H1 (cell line): Measurements from ENCODE around the gene TAPT1.

Experiments
- CBX5 ChIP-seq: fragments of 300-800, 300-1000 bp; sonication (generic); IDR thresholded peaks from 2 replicates; pipeline ENCODE4 v1.7.1; 2016; ENCODE audit warnings: antibody characterized with exemption, low read length, low read depth
- CHD2 ChIP-seq: IDR thresholded peaks from 2 replicates; pipeline ENCODE4 v1.6.1; 2012; ENCODE audit warnings: low read length, improper control_type of control experiment
- NRF1 ChIP-seq: IDR thresholded peaks from 2 replicates; pipeline ENCODE4 v1.6.1; 2011; ENCODE audit warnings: mild to moderate bottlenecking, low read depth, low read length, improper control_type of control experiment
- RAD21 ChIP-seq, 2 experiments: IDR thresholded peaks in 1 of 2; conservative IDR thresholded peaks in 1 of 2; 2 replicates each; pipeline ENCODE4 v1.6.1; 2011; ENCODE audit warnings: low read depth in 2 of 2, low read length in 2 of 2, improper control_type of control experiment in 1 of 2, inconsistent platforms in 1 of 2, mild to moderate bottlenecking in 1 of 2, moderate library complexity in 1 of 2
- SIX5 ChIP-seq: IDR thresholded peaks from 2 replicates; pipeline ENCODE4 v1.6.1; 2011; ENCODE audit warnings: mild to moderate bottlenecking, low read depth, low read length

DNA sequence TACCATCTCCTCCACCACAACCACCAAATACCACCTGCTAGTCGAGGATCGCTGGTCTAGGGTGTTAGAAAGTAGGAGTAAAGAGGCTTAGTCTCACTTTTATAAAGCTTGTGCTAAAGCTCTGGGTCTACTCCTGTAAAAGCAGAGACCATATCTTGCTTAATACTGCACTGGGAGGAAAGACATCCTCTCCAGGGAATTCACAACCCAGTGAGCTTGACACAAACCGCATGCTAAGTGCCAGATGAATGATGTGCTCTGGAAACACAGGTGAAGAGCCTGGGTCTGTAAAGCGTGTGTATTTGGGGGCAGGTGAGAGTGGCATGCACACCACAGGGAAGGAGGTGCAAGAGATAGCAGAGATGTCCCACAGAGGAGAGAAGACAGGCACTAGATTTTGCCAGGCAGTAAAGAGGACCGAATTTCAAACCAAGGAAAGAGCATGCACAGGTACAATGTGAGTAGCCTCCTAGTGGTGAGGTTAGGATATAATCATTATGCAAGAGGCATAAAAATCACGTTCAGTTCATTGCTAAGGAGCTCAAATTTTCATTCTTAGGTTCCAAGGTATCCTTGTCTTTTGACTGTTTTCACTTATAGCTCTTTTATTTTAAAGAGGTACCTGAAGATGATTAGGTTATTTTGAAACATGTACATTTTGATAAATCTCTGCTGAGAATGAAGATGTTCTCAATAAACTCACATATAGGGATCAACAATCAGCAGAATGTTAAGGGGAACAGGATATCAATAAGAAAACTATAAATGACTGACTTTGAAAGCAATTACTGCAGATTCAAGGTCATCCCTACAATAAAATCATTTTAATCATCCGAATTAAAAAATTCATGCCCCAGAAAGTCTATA is 20.7 kb downstream of the TAPT1 start:
- no peak for TF ChIP-seq NRF1
- TF ChIP-seq RAD21 (IDR thresholded peaks at IDR 0.05 in 1 of 2, conservative IDR thresholded peaks at IDR 0.05 in 1 of 2; ENCODE audit: low read depth in 2 of 2, low read length in 2 of 2): peak; percentile 49 to 60
- no peak for TF ChIP-seq CBX5
- no peak for TF ChIP-seq SIX5
- no peak for TF ChIP-seq CHD2
